Esophagus muscularis mucosa (tissue), 3 donors: ENCODE measurements around the gene ERO1B.

Experiments used
- POLR2AphosphoS5 ChIP-seq, 2 donors: sonication (generic); formaldehyde crosslinking; IDR thresholded peaks; one replicate each; pipeline ENCODE4 v1.6.1; 2017; ENCODE audit warnings: antibody characterized with exemption in 2 of 2
- TF ChIP-seq, protein P1 (sequence below), 3 experiments: fragments of 200-600 bp in 2 of 3; fragments of 450-650 bp in 1 of 3; sonication (generic) in 2 of 3; IDR thresholded peaks; one replicate each; pipeline ENCODE4 v1.5.1; 2017 to 2019; ENCODE audit warnings: antibody characterized with exemption in 3 of 3, mild to moderate bottlenecking in 2 of 3, moderate library complexity in 1 of 3

DNA sequence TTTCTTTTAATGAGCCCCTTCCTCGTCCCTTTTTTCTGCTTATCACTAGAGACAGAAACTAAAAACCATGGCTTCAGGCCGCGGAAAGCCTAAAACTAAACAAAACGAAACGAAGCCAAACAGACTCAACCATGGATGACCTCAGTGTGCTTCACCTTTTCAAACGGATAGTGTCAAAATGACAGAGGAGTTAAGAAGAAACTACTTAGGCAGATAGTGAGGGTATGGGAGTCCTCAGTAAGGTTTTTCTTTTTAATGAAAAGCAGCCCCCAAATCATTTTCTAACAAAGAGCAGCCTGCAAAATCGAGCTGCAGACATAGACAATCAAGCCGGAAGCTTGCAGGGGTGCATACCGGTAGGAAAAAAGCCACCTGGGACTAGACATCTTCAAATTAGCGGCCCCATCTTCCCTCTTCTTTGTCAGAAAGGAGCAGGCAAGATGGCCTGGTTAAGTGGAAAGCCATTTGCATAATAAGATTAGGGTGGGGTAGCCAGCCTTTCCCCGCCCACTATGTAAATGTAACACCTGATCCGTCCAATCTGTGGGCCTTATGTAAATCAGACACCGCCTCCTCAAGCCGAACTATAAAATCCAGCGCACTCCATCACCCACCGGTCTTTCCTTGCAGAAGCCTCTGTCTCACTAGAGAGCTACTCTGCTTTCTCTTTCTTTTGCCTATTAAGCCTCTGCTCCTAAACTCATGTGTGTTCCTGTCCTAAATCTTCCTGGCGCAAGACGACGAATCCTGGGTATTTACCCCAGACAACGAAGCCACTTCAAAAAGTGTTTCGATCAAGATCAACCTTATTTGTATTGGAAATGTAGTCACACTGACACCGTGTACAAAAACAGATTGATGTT, 6.2 kb upstream of the ERO1B start:
- TF ChIP-seq, protein P1, sequence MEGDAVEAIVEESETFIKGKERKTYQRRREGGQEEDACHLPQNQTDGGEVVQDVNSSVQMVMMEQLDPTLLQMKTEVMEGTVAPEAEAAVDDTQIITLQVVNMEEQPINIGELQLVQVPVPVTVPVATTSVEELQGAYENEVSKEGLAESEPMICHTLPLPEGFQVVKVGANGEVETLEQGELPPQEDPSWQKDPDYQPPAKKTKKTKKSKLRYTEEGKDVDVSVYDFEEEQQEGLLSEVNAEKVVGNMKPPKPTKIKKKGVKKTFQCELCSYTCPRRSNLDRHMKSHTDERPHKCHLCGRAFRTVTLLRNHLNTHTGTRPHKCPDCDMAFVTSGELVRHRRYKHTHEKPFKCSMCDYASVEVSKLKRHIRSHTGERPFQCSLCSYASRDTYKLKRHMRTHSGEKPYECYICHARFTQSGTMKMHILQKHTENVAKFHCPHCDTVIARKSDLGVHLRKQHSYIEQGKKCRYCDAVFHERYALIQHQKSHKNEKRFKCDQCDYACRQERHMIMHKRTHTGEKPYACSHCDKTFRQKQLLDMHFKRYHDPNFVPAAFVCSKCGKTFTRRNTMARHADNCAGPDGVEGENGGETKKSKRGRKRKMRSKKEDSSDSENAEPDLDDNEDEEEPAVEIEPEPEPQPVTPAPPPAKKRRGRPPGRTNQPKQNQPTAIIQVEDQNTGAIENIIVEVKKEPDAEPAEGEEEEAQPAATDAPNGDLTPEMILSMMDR (IDR thresholded peaks at IDR 0.05) = no peak
- TF ChIP-seq POLR2AphosphoS5 (IDR thresholded peaks at IDR 0.05) = no peak
